Loucy (cell line): ENCODE measurements around the gene MTHFSD.

Experiments used
- H2AFZ ChIP-seq: fragments of 200-600 bp; sonication (generic); 2 replicates; pipeline ENCODE4 v1.6.0; 2016; ENCODE audit warnings: antibody characterized with exemption, mild to moderate bottlenecking, low read length, moderate library complexity
- H3F3A ChIP-seq: fragments of 200-600 bp; 2 replicates; pipeline ENCODE4 v1.6.0; 2016; ENCODE audit warnings: antibody characterized with exemption, low read depth, mild to moderate bottlenecking
- H3K27me3 ChIP-seq: fragments of 200-600 bp; sonication (generic); 2 replicates; pipeline ENCODE4 v1.6.1; 2014; ENCODE audit warnings: low read length, mild to moderate bottlenecking; ENCODE audit not compliant: insufficient read depth, poor library complexity, severe bottlenecking
- H3K36me3 ChIP-seq: fragments of 200-600 bp; sonication (generic); 2 replicates; pipeline ENCODE4 v1.6.1; 2016; ENCODE audit warnings: low read length; ENCODE audit not compliant: insufficient read depth
- H3K4me1 ChIP-seq: fragments of 200-600 bp; sonication (generic); 2 replicates; pipeline ENCODE4 v1.5.1; 2014; ENCODE audit warnings: low read length, mild to moderate bottlenecking; ENCODE audit not compliant: insufficient read depth, poor library complexity, severe bottlenecking
- H3K4me2 ChIP-seq: fragments of 200-600 bp; sonication (generic); 2 replicates; pipeline ENCODE4 v1.6.0; 2014; ENCODE audit warnings: antibody characterized with exemption, low read length, low read depth, mild to moderate bottlenecking; ENCODE audit not compliant: poor library complexity, severe bottlenecking
- H3K4me3 ChIP-seq: fragments of 200-600 bp; sonication (generic); 2 replicates; pipeline ENCODE4 v1.5.1; 2014; ENCODE audit warnings: low read length, mild to moderate bottlenecking, mixed read lengths; ENCODE audit not compliant: poor library complexity, severe bottlenecking
- H3K79me2 ChIP-seq: fragments of 200-600 bp; sonication (generic); 2 replicates; pipeline ENCODE4 v1.6.1; 2014; ENCODE audit warnings: low read length; ENCODE audit not compliant: insufficient read depth
- H3K9ac ChIP-seq: fragments of 200-600 bp; sonication (generic); 2 replicates; pipeline ENCODE4 v1.6.0; 2014; ENCODE audit warnings: mild to moderate bottlenecking, low read depth, low read length, moderate library complexity; ENCODE audit not compliant: poor library complexity, severe bottlenecking
- H3K9me2 ChIP-seq: fragments of 200-600 bp; sonication (generic); replicated peaks from 2 replicates; pipeline ENCODE4 v1.6.1; 2016; ENCODE audit warnings: low read depth, low read length, mixed read lengths
- H3K9me3 ChIP-seq: fragments of 200-600 bp; sonication (generic); 2 replicates; pipeline ENCODE4 v1.6.1; 2014; ENCODE audit warnings: mild to moderate bottlenecking, antibody characterized with exemption, low read length, low read depth; ENCODE audit not compliant: insufficient read depth
- H4K20me1 ChIP-seq: fragments of 200-600 bp; sonication (generic); 2 replicates; pipeline ENCODE4 v1.6.0; 2014; ENCODE audit warnings: antibody characterized with exemption, low read length, mild to moderate bottlenecking; ENCODE audit not compliant: insufficient read depth, poor library complexity, severe bottlenecking
- EZH2phosphoT487 ChIP-seq: fragments of 200-600 bp; IDR thresholded peaks from 2 replicates; pipeline ENCODE4 v1.6.1; 2018; ENCODE audit warnings: antibody characterized with exemption, mild to moderate bottlenecking, moderate library complexity, borderline replicate concordance
- TF ChIP-seq, protein P1 (sequence below): fragments of 200-600 bp; sonication (generic); conservative IDR thresholded peaks from 2 replicates; pipeline ENCODE4 v1.5.1; 2014; ENCODE audit warnings: mild to moderate bottlenecking, antibody characterized with exemption, low read length

MTHFSD gene

DNA sequence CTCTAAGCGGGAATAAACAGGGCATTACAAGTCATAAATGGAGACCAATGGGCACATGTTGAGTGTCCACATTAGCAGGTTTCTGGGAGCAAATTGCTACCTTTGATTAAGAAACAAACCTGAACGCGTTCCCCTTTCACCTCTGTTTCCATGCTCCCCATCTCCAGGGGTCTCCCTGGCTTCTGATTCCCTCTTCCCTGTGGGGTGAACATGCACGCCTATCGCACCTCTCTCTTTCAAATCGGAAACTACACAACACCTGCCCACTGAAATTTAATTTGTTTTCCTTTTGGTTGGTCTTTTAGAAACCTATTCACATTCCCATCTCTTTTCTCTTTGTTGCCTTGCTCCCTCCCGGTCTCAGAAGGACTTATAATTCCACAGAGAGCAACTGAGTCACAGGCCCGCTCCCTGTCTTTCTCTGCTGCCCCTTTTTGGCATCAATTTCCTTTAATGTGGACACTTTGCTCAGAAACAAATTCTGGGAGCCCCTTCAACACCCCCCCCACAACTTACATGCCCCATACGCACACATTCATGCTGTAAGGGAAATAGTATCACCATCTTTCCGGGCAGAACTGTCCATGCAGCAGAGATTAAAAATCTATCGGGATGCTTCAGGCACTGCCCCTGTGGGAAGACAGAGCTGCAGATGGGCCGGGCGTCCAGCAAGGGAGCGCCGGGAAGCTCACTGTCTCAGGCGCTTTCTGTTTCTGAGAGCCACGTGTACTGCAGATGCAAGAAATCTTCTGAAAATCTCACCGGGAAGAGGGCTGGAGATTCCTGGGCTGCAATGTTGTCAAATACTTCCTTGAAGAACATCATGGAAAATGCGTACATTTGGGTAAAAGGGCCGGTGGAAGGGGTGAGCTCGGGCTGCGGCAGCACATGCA is 51.9 kb downstream of the MTHFSD start:
- TF ChIP-seq, protein P1, sequence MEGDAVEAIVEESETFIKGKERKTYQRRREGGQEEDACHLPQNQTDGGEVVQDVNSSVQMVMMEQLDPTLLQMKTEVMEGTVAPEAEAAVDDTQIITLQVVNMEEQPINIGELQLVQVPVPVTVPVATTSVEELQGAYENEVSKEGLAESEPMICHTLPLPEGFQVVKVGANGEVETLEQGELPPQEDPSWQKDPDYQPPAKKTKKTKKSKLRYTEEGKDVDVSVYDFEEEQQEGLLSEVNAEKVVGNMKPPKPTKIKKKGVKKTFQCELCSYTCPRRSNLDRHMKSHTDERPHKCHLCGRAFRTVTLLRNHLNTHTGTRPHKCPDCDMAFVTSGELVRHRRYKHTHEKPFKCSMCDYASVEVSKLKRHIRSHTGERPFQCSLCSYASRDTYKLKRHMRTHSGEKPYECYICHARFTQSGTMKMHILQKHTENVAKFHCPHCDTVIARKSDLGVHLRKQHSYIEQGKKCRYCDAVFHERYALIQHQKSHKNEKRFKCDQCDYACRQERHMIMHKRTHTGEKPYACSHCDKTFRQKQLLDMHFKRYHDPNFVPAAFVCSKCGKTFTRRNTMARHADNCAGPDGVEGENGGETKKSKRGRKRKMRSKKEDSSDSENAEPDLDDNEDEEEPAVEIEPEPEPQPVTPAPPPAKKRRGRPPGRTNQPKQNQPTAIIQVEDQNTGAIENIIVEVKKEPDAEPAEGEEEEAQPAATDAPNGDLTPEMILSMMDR = no peak
- no peak for TF ChIP-seq EZH2phosphoT487
- Histone ChIP-seq H3K4me3 (no peak overlapping the region), H3K79me2 (no peaks in the 10 kb centered on the region), H3K4me1 (no peaks in the 10 kb centered on the region), H3K4me2 (no peak overlapping the region), H3K9me3 (no peaks in the 10 kb centered on the region), H3K9ac (no peak overlapping the region), H3K9me2 (no peaks in the 10 kb centered on the region), H3F3A (no peaks in the 10 kb centered on the region), H3K36me3 (no peaks in the 10 kb centered on the region), H4K20me1 (no peaks in the 10 kb centered on the region), H3K27me3 (no peaks in the 10 kb centered on the region), H2AFZ (no peak overlapping the region)

DNA sequence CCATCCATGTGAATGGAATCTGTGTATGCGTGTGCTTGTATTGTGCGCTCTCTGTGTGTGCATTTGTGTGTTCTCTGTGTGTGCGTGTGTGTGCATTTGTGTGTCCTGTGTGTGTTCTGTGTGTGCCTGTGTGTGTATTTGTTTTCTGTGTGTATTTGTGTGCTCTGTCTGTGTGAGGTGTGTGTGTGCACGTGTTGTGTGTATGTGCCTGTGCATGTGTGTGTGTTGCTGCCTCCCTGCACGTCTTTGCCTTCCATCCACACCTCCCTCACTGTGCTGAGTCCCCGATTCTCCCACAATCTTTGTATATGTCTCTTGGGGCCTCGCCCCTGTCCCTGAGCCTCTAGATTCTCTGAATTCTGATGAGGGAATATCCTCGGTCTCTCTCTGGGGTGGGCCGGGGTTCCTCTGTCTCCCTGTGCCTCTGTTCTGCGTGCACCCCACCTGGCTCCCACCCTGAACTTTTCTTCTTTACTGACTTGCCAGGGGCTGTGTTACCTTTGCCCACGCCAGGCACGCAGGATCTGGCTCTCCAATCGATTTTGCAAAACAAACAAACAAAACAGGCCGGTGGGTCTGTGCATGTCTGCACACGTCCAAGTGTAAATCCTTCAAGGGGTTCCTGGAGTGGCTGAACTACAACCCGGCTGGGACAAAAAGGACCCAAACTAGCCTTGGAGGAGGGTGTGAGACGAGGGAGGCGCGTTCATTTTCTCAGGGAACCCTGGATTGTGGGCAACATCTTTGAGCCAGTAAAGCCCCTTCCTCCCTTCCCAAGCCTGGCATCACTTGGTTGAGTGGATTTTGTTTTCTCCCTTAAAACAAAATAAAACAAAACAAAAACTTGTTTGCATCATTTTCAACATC is 52.8 kb downstream of the MTHFSD start:
- no peaks in the 10 kb centered on the region for H3K79me2 ChIP-seq

DNA sequence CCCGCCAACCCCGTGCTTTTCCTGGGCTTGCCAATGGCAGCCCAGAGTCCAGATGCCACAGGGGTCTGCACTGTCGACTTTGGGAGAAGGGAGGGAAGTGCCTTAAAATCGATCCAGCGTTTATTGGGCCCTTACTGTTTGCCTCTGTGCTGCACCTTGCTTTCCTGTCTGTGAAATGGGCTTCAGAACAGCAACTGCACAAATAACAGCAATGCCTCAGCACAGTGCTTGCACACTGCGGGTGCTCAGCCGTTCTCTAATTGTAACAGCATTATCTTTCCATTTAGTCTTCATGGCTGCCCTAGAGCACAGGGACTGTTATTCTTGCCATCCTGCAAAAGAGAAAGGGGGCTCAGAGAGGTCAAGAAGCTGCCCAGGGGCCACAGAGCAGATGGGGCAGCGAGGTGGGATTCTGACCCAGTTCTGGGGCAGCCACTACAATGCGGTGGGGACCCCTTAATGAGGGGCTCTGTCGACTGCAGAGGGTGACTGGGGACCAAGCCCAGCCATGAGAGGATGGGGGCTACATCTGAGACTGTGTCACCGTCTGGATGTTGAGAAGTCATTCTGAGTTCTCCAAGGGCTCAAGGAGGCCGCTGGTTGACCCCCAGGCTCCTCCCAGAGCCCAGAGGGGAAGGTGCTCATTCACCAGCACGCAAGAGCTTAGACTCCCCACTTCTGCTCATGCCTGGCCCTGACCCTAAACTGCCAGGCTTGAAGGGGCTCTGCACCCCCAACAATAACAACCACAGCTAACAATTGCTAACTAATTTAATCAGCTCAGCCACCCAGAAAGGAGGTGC is 54.1 kb downstream of the MTHFSD start:
- no peaks in the 10 kb centered on the region for H3K4me1 ChIP-seq
- no peaks in the 10 kb centered on the region for H3K27me3 ChIP-seq

More for the DNA sequence above, 52.8 kb downstream of the MTHFSD start:
- Histone ChIP-seq H3K4me2 (no peak overlapping the region), H3K9me2 (no peaks in the 10 kb centered on the region), H2AFZ (no peak overlapping the region), H3K4me3 (no peak overlapping the region), H3K9me3 (no peaks in the 10 kb centered on the region), H3K36me3 (no peaks in the 10 kb centered on the region), H3K9ac (no peak overlapping the region), H3K27me3 (no peaks in the 10 kb centered on the region), H3F3A (no peaks in the 10 kb centered on the region), H3K4me1 (no peaks in the 10 kb centered on the region), H4K20me1 (no peaks in the 10 kb centered on the region)
- TF ChIP-seq, protein P1 = no peak
- TF ChIP-seq EZH2phosphoT487 = no peak

More for the DNA sequence above, 54.1 kb downstream of the MTHFSD start:
- Histone ChIP-seq H3K79me2 (no peaks in the 10 kb centered on the region), H3K4me2 (no peak overlapping the region), H3K9ac (no peak overlapping the region), H2AFZ (no peak overlapping the region), H4K20me1 (no peaks in the 10 kb centered on the region), H3K4me3 (no peak overlapping the region), H3K9me3 (no peaks in the 10 kb centered on the region), H3K36me3 (no peaks in the 10 kb centered on the region), H3F3A (no peaks in the 10 kb centered on the region), H3K9me2 (no peaks in the 10 kb centered on the region)
- TF ChIP-seq, protein P1 = no peak
- no peak for TF ChIP-seq EZH2phosphoT487
